Lung (tissue), 12 donors: ENCODE measurements around the gene CNTNAP5. TPM values are rescaled to one million over a fixed set of nuclear protein-coding genes. Genes with fewer than 3 reads are reported as not detected.

Experiments used
- ATAC-seq: fragments of 200-7000 bp; cut with Tn5 transposase; one replicate; pipeline ENCODE4 v1.9.1; 2020; ENCODE audit warnings: moderate number of reproducible peaks; ENCODE audit not compliant: insufficient read depth, low FRiP score
- DNase-seq, 3 donors: peaks; one replicate each; pipeline ENCODE4 v3.0.0-alpha.2; 2013 to 2017
- H3K27ac ChIP-seq, 2 donors: one replicate each; pipeline ENCODE4 v1.5.1; 2013; ENCODE audit warnings: mild to moderate bottlenecking in 2 of 2, moderate library complexity in 2 of 2, control low read depth in 1 of 2, inconsistent platforms in 1 of 2, low read depth in 1 of 2, low read length in 1 of 2
- H3K27me3 ChIP-seq, 3 donors: one replicate each; pipeline ENCODE4 v1.5.1; 2013; ENCODE audit warnings: low read length in 2 of 3; ENCODE audit not compliant: control insufficient read depth in 3 of 3, insufficient read depth in 3 of 3
- H3K36me3 ChIP-seq, 4 donors: one replicate each; pipeline ENCODE4 v1.5.1; 2013; ENCODE audit warnings: low read length in 4 of 4, mild to moderate bottlenecking in 1 of 4, moderate library complexity in 1 of 4; ENCODE audit not compliant: control insufficient read depth in 4 of 4, insufficient read depth in 4 of 4
- H3K4me1 ChIP-seq, 5 donors: one replicate each; pipeline ENCODE4 v1.5.1; 2013; ENCODE audit warnings: low read length in 5 of 5, mild to moderate bottlenecking in 2 of 5, moderate library complexity in 1 of 5; ENCODE audit not compliant: control insufficient read depth in 5 of 5, insufficient read depth in 5 of 5
- H3K4me3 ChIP-seq: one replicate; pipeline ENCODE4 v1.5.1; 2013; ENCODE audit warnings: mild to moderate bottlenecking, control low read depth, moderate library complexity
- H3K9ac ChIP-seq, 2 donors: one replicate each; pipeline ENCODE4 v1.5.1; 2013; ENCODE audit warnings: low read length in 2 of 2, control low read depth in 1 of 2; ENCODE audit not compliant: insufficient read depth in 1 of 2
- H3K9me3 ChIP-seq, 4 donors: one replicate each; pipeline ENCODE4 v1.5.1; 2013; ENCODE audit warnings: low read length in 3 of 4, mild to moderate bottlenecking in 1 of 4, moderate library complexity in 1 of 4; ENCODE audit not compliant: control insufficient read depth in 4 of 4, insufficient read depth in 3 of 4
- WGBS, 2 donors: extraction: QIAGEN DNeasy Blood & Tissue Kit; methylation state at CpG; one replicate each; pipeline ENCODE4 v1.1.7; 2013; 5-methylcytosine and 5-hydroxymethylcytosine counted together
- polyA plus RNA-seq, 2 donors: library from polyadenylated mRNA; stranded (reverse); fragments of 200-250 nt; gene quantifications; one replicate each; pipeline ENCODE4 v1.2.1, GENCODE V29; 2013
- total RNA-seq, 2 donors: library from RNA; depleted of rRNA in 1 of 2; stranded (reverse); fragments of >200 nt in 1 of 2; gene quantifications; one replicate each; pipeline ENCODE4 v1.2.1, GENCODE V29; 2014 to 2021
- TF ChIP-seq, protein P1 (sequence below): IDR thresholded peaks from 2 replicates; pipeline ENCODE4 v1.5.1; 2012; ENCODE audit warnings: mild to moderate bottlenecking; ENCODE audit errors: control extremely low read depth, extremely low read depth
- donor health status: control.
- donor health status: control.
- donor health status: Bipolar disorder and iron deficiency.
- donor health status: healthy.
- donor health status: DM: yes; HTN: yes; CAD: no.

Gene CNTNAP5
- total and polyA plus RNA-seq, 4 donors = 0.03 to 0.06 TPM; not detected in 2

GRCh38 chr2:124604940-124605339 is 579.9 kb downstream of the CNTNAP5 start:
- H3K27me3 ChIP-seq = no peaks in the 10 kb centered on the region
- WGBS, 2 donors = 80 to 82% methylated on average over 2 of the region's 2 CpGs
- H3K9ac ChIP-seq = no peak overlapping the region
- TF ChIP-seq, protein P1, sequence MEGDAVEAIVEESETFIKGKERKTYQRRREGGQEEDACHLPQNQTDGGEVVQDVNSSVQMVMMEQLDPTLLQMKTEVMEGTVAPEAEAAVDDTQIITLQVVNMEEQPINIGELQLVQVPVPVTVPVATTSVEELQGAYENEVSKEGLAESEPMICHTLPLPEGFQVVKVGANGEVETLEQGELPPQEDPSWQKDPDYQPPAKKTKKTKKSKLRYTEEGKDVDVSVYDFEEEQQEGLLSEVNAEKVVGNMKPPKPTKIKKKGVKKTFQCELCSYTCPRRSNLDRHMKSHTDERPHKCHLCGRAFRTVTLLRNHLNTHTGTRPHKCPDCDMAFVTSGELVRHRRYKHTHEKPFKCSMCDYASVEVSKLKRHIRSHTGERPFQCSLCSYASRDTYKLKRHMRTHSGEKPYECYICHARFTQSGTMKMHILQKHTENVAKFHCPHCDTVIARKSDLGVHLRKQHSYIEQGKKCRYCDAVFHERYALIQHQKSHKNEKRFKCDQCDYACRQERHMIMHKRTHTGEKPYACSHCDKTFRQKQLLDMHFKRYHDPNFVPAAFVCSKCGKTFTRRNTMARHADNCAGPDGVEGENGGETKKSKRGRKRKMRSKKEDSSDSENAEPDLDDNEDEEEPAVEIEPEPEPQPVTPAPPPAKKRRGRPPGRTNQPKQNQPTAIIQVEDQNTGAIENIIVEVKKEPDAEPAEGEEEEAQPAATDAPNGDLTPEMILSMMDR = no peak
- no peak for DNase-seq
- H3K4me1 ChIP-seq = no peaks in the 10 kb centered on the region
- H3K9me3 ChIP-seq = no peaks in the 10 kb centered on the region
- ATAC-seq = no peak
- H3K4me3 ChIP-seq = no peak overlapping the region
- no peak overlapping the region for H3K27ac ChIP-seq
- no peaks in the 10 kb centered on the region for H3K36me3 ChIP-seq

DNA sequence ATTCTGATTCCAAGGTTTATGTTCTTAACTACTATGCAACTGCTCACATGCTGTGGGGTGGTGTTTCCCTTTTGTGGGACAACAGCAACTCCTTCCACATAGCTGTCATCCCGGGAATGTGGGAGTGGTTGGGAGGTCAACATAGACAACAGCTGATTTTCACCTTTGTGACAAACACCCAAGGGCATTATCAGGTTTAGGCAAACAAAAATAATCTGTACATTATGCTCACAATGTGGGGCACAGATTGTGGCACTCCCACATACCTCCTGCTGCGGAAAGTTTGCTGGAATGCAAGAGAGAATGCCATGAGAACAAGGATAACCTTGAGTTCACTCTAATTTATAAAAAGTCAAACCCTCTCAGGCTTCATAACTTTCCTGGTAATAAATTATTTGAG is 582.6 kb downstream of the CNTNAP5 start:
- Histone ChIP-seq H3K4me3 (no peak overlapping the region), H3K9me3 (no peaks in the 10 kb centered on the region), H3K4me1 (no peaks in the 10 kb centered on the region), H3K36me3 (no peaks in the 10 kb centered on the region), H3K27ac (no peak overlapping the region), H3K27me3 (no peaks in the 10 kb centered on the region), H3K9ac (no peak overlapping the region)
- DNase-seq = no peak
- WGBS, 2 donors = 70 to 85% methylated on average over 2 of the region's 2 CpGs
- no peak for ATAC-seq
- TF ChIP-seq, protein P1 = no peak

DNA sequence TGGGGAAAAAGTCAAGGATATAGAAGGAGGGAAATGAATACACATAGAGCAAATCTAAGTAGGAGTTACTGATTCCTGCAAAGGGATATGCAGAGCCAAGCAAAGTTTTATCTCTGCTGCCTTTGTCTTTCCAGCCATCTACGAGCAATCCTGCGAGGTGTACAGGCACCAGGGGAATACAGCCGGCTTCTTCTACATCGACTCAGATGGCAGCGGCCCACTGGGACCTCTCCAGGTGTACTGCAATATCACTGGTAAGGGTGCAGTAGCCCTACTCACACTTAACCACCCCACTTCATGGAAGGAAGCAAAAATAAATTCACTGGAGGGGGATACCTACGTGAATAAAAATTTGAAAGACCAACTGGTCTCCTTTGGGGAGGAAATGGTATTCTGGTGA is 584.6 kb downstream of the CNTNAP5 start:
- no peak overlapping the region for H3K27ac ChIP-seq
- no peak overlapping the region for H3K4me3 ChIP-seq
- no peak for ATAC-seq
- no peaks in the 10 kb centered on the region for H3K36me3 ChIP-seq
- H3K9ac ChIP-seq = no peak overlapping the region
- 73 to 86% methylated on average over 6 of the region's 6 CpGs for WGBS, 2 donors
- DNase-seq = no peak
- TF ChIP-seq, protein P1 = no peak
- H3K27me3 ChIP-seq = no peaks in the 10 kb centered on the region
- H3K9me3 ChIP-seq = no peaks in the 10 kb centered on the region
- no peaks in the 10 kb centered on the region for H3K4me1 ChIP-seq

- no peak for ATAC-seq
- TF ChIP-seq, protein P1 = no peak
- H3K36me3 ChIP-seq = no peaks in the 10 kb centered on the region
Observed at GRCh38 chr2:124610141-124610540, 585.1 kb downstream of the CNTNAP5 start.

More at GRCh38 chr2:124610141-124610540, 585.1 kb downstream of the CNTNAP5 start:
- Histone ChIP-seq H3K9me3 (no peaks in the 10 kb centered on the region), H3K27me3 (no peaks in the 10 kb centered on the region), H3K4me3 (no peak overlapping the region), H3K4me1 (no peaks in the 10 kb centered on the region), H3K27ac (no peak overlapping the region), H3K9ac (no peak overlapping the region)
- no peak for DNase-seq
